SH-SY5Y (cell line): ENCODE results near the gene ACMSD.

Source experiments
- GATA2 ChIP-seq: IDR thresholded peaks from 2 replicates; pipeline ENCODE4 v1.6.1; 2011; ENCODE audit warnings: mild to moderate bottlenecking, low read depth, low read length
- GATA3 ChIP-seq: IDR thresholded peaks from 2 replicates; pipeline ENCODE4 v1.6.1; 2011; ENCODE audit warnings: low read depth, mild to moderate bottlenecking, low read length, moderate library complexity

ACMSD gene

DNA sequence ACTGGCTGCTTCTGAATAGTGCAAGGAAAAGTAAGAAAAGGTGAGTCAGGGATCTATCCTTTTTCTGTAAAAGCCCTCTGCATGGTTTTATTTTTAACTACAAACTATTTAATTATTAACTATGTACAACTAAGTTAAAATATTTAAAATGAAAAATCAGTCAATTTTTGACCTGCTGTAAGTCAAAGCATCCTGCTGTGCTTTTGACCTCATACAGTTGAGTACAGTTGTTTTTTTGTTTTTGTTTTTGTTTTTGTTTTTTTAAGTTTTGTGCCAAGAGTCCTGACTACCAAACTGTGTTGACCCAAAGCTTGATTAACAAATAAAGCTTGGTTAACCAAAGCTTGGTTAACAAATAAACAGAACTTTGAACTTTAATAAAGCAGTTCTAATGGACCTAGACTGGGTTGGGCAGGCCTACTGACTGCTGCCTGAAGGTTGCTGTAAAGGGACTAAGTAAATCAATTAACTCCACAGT is at the start of gene ACMSD:
TSS of gene ACMSD (plus strand) at position 474 of the 478 bp plus-strand sequence. CDS start 67 bp downstream, outside the sequence.
- no peak for TF ChIP-seq GATA2

DNA sequence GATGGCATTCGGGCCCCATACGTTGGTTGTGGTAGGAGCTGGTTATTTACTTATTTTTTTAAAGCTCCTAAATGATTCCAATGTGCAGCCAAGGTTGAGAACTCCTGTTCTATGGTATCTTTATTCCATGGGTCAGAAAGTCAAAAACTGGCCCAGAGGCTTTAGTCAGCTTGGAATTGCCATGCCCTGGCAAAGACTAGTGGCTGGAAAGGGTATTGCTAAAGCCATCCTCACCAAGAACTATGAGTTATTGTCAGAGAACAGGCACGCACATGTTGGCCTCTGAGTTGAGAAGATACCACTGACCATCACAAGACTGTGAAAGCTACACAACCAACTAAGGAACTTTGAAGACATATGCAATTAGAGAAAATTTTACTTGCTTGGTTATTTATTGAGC is 47.9 kb upstream of the ACMSD start:
- TF ChIP-seq GATA3 (no peak), GATA2 (no peak)

DNA sequence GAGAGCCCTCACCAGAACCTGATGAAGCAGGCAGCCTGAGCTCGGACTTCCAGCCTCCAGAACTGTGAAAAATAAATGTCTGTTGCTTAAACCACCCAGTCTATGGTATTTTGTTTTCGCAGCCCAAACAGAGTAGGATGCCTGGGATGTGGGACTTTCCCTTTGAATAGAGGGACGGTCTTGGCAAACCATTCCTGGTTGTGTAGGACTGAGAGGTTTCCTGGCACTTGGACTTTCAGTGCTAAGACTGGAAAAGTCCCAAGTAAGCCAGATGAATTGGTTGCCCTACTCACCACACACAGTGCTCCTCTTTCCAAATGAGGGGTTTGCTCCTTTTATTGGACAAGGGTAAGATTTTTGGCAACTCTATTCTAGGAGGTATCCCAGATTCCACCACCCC is 46.8 kb upstream of the ACMSD start:
- TF ChIP-seq GATA3 (no peak), GATA2 (no peak)

DNA sequence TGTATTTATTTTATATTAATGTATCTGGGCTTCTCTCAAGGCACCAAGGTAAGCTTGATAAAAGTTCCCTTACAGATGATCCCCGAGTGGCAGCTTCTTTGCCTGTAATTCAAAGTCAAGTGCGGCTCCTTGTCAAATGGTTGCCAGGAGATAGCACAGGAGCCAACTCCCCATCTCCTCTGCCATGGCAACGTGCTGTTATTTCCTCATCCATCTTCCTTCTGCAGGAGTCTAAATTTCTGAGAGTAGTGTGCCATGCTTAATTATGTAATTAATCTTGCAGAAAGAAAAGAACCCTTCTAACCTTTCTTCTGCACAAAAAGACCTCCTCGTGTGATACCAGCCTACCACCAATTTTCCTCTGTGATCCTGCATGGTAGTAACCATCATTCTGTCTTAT is 46.2 kb upstream of the ACMSD start:
- TF ChIP-seq GATA3 = no peak

DNA sequence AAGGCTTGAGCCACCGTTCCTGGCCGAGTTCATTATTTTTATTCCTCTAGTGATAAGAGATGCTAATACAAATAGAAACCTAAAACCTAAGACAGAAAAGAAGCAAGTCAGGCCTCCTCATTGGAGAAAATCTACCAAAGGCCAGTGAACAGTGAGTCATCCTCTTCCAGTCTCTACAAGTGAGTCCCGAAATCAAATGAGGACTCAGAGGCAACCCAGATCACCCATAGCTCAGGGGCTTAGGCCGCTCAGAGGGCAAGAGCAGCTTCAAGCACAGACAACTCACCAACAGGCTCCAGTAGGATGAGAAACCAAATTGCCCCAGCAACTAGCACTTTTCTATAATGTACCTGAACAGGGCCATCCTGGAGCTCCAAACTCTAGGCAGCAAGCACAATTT is 42.7 kb upstream of the ACMSD start:
- TF ChIP-seq GATA3 (no peak), GATA2 (no peak)

DNA sequence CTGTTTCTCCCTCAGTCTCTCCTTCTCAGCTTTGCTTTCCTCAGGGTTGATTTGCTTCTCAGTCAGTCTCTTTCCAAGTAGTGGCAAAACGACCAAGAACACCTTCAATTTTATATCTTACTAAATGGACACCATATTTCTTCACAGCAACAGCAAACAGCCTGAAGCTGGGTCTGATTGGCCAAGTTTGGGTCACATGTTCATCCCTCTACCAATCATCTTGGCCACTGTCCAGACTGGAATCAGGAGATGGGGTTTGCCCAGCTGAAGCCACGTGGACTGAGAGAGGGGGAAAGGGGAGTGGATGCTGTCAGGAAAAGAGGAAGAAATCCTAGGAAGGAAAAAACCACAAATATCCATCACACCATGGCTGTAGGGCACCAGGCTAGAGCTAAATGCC is 42.0 kb upstream of the ACMSD start:
- no peak for TF ChIP-seq GATA2
- TF ChIP-seq GATA3 = no peak

DNA sequence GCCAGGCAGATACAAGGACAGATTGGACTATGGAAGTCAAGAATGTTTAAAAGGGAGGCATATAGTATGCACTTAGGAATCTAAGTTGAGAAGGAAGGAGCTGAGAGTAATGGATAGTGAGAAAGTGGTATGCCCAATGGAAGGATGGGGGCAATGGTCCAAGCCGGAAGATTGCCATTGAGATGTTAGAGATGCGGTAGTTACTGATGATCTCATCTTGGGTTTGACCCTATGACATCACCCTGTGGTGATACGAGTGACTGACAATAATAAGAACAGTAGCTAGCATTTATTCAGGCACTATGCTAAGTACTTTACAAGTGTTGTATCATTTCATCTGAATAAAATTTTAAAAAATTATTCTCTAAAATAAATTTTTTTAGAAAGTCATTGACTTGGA is 38.5 kb upstream of the ACMSD start:
- TF ChIP-seq GATA3 = no peak
- no peak for TF ChIP-seq GATA2

DNA sequence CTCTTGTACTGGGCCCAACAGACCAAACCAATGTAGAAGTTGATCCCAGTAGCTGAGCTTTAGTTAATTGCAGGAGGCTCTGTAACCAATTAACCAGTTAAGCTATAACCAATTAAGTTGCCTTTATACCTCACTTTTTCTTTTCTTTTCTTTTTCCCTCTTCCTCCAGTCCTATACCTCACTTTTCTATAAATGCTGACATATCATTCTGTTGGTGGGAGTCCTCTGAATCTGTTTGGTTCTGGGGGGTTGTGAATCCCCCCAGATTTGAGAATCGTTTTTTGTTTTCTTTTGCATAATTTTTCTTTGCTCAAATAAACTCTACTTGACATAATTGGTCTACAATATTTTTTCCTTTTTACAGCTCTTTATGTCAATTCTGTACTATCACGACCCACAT is 38.1 kb upstream of the ACMSD start:
- TF ChIP-seq GATA2 (no peak), GATA3 (no peak)

DNA sequence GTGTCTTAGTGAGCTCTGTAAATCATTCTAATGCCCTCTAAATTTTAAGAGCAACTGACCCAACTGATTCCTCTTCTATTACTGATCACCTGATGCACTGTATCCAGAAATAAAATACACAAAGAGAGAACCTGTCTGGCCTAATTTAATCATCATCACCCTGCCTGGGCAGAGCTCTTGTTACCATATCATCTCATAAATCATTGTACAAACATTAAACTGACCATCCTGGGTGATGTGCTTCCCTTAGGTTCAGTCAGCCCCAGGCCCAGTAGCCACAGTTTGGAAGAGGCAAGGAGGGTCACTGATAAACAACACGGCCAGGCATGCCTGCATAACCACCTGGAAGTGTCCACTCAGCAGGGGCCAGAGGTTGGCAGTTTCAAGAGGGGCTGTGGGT is 22.7 kb upstream of the ACMSD start:
- TF ChIP-seq GATA3 (no peak), GATA2 (no peak)

DNA sequence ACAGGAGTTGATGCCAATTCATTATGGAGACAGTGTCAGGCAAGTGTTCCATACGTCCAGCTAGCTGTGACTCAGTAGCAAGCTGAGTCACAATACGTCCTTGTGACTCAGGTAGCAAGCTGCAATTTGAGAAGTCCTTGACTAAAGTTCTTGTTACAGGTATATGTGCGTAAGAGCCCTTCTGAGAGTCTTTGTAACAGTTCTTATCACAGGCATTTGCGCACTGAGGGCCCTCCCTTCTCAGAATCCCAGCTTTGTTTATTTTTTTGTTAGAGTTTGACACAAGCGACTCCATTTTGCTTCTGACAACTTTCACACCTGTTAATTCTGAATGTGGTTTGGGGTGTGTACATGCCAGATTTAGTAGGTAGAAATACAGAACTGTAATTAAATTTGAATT is 20.1 kb upstream of the ACMSD start:
- TF ChIP-seq GATA2 = no peak
- no peak for TF ChIP-seq GATA3

DNA sequence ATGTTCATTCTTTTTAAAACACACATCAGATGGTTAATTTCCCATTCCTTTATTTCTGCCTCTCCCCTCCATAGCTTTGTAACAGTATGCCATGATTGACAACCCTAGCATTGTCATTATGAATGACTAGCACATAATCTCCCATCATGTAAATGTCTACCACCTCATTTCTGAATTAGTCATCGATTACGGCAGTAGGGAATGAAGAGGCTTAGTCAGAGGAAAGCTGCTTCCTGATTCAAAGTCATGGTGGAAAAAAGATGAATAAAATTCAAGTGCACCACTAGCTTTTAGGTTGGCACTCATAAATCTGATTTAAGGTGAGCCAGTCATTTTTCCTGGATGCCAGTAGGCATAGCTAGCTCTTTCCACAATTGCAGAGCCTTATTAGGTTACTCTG is 19.1 kb upstream of the ACMSD start:
- TF ChIP-seq GATA2 = no peak
- no peak for TF ChIP-seq GATA3

DNA sequence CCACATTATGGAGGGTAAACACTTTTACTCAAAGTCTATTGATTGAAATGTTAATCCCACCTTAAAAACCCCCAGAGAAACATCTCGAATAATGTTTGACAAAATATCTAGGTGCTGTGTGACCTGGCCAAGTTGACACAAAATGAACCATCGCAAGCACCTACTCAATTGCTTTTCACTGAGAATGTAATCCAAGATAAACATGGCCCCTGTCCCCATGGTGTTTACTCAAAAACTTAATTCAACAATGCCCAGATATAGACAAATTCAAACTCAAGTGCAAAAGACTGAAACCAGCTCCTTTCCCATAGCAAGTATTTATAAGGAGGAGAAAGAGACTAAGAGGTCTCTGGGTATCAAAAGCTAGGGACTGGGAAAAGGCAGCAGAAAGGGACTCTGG is 15.0 kb upstream of the ACMSD start:
- TF ChIP-seq GATA3 = no peak
- TF ChIP-seq GATA2 = no peak

DNA sequence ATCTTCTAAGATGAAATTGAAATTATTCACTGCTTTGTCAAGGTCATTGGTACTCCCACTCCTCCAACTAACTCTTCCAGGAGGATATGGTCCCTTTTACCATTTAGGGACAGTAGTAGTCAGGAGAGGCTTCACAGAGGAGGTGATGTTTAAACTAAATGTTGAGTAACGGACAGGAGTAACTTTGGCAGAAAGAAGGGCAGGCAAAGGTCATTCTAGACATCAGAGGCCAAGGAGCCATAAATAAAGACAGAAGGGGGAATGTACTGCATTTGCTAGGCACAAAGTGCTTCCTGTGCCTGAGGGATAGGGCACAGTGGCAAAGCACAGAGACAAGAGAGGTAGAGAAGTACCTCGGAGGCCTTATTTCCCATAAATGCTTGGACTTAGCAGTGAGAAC is 14.6 kb upstream of the ACMSD start:
- TF ChIP-seq GATA2 = no peak
- no peak for TF ChIP-seq GATA3

DNA sequence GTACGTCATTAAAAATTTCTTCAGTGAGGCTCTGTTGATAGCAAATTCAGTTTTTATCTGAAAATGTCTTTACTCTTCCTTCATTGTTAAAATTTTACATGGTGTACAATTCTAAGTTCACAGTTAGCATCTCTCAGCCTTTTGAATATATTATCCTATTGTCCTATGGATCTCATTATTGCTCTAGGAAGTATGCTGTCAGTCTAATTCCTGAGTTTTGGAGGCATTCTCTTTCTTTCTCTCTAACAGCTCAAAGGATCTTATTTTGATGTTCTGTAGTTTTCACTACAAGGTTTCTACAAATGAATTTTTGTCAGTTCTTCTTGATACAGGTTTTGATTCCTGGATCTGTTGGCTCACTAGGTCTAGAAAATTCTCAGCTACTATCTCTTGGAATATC is 2.9 kb upstream of the ACMSD start:
- TF ChIP-seq GATA2 (no peak), GATA3 (no peak)

DNA sequence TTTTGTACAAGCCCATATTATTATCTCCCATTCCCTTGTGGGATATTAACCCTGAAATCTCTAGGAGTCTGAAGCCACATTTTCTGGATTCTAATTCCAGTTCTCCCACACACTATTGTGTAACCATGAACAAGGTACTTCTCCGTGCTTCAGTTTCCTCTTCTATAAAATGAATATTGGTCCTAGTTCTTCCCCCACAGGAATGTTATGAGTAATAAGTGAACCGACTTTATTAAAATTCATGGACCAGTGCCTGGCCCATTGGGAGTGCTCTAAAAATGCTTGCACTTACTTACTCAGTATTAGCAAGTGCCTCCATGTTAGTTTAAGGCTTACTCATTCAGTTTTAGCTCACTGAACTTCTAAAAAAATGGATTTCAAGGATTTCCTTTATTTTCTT is 1.4 kb upstream of the ACMSD start:
- TF ChIP-seq GATA2 = no peak
- TF ChIP-seq GATA3 = no peak

DNA sequence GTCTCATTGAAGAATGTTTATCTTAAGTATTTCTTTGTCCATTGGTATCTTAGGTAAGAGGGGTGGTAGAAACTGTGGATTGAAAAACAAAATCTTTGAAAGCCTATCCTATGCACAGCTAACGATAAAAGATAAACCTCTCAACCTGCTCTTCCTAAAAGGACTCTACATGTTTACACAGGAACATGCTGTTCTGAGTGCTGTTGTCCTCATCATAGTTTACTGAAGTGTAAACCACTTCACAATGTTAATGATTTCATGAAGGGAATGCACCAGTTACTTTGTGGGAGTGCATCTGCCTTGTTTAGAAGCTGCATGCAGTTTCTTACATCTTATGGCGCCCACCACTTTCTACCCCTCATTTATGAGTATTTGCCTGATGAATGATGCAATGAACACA is 1.2 kb downstream of the ACMSD start:
- TF ChIP-seq GATA2 (no peak), GATA3 (no peak)

DNA sequence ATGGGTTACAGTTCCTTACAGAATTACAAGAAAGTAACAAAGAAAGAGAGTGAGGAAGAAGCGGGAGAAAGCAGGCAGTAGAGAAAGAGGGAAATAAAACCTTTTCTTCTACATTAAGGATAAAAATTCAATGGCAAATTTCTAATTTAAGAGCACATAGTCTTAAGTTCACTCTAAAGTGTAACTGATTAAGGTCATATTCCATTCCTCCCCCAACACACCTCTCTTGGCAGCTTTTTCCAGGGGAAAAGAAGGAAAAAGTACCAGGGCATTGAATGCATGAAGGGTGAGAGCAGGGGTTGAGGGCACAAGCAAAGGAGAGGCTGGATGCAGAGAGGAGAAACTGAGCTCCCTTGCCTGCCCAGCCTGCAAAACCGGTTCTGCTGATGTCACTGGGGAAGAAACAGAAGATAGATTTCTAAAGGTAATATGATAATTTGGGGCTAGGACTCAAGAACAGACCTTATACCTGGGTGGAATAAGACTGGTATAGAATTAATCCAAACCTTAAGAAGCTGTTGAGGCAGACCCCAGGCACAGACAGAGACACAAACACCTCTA is 4.6 kb downstream of the ACMSD start:
- TF ChIP-seq GATA2 (no peak), GATA3 (no peak)
